Sigmoid colon (tissue), 7 donors: ENCODE measurements around the gene PAK1. TPM values are rescaled to one million over a fixed set of nuclear protein-coding genes. Genes with fewer than 3 reads are reported as not detected.

ENCODE experiments used
- DNase-seq: peaks from one replicate; pipeline ENCODE4 v3.0.0-alpha.2; 2019
- H3K27ac ChIP-seq, 4 donors: fragments of 200-600 bp; sonication (generic); one replicate each; pipeline ENCODE4 v1.5.1; 2016 to 2019; ENCODE audit warnings: mild to moderate bottlenecking in 1 of 4
- H3K27me3 ChIP-seq, 3 donors: fragments of 200-600 bp; sonication (generic); one replicate each; pipeline ENCODE4 v1.5.1; 2019; ENCODE audit warnings: mild to moderate bottlenecking in 1 of 3
- H3K36me3 ChIP-seq, 4 donors: fragments of 200-600 bp; sonication (generic); one replicate each; pipeline ENCODE4 v1.5.1; 2016 to 2019
- H3K4me1 ChIP-seq, 4 donors: fragments of 200-600 bp; sonication (generic); one replicate each; pipeline ENCODE4 v1.5.1; 2017 to 2019
- H3K4me3 ChIP-seq, 4 donors: fragments of 200-600 bp; sonication (generic); one replicate each; pipeline ENCODE4 v1.5.1; 2017 to 2019; ENCODE audit warnings: mild to moderate bottlenecking in 2 of 4, moderate library complexity in 1 of 4
- H3K9me3 ChIP-seq, 4 donors: fragments of 200-600 bp in 3 of 4; sonication (generic) in 3 of 4; one replicate each; pipeline versions ENCODE4 v1.5.1 to v1.6.1; 2013 to 2019
- CTCF ChIP-seq, 4 experiments: fragments of 450-650 bp in 3 of 4; fragments of 200-600 bp in 1 of 4; IDR thresholded peaks; one replicate each; pipeline ENCODE4 v1.5.1; 2016 to 2019; ENCODE audit warnings: antibody characterized with exemption in 4 of 4, mild to moderate bottlenecking in 3 of 4, moderate library complexity in 2 of 4
- EP300 ChIP-seq, 4 donors: sonication (generic); formaldehyde crosslinking; IDR thresholded peaks; one replicate each; pipeline ENCODE4 v1.6.1; 2017; ENCODE audit warnings: antibody characterized with exemption in 4 of 4
- POLR2A ChIP-seq, 2 donors: fragments of 450-650 bp; IDR thresholded peaks; one replicate each; pipeline ENCODE4 v1.6.1; 2016; ENCODE audit warnings: antibody characterized with exemption in 2 of 2, mild to moderate bottlenecking in 2 of 2, moderate library complexity in 2 of 2
- POLR2AphosphoS5 ChIP-seq, 4 donors: sonication (generic); formaldehyde crosslinking; IDR thresholded peaks; one replicate each; pipeline ENCODE4 v1.6.1; 2017; ENCODE audit warnings: antibody characterized with exemption in 4 of 4
- WGBS, 2 donors: extraction: QIAGEN DNeasy Blood & Tissue Kit; methylation state at CpG; one replicate each; pipeline ENCODE4 v1.1.7; 2013; 5-methylcytosine and 5-hydroxymethylcytosine counted together
- intact Hi-C: fragments of 100-400 bp; cut with DNase I; formaldehyde crosslinking; loops from one replicate; pipeline ENCODE4 v1.15.1; 2023
- polyA plus RNA-seq, 3 donors: library from polyadenylated mRNA; stranded (reverse); fragments of 200-250 nt; gene quantifications; one replicate each; pipeline ENCODE4 v1.2.3, GENCODE V29; 2013
- total RNA-seq, 4 donors: library from RNA; depleted of rRNA; stranded (reverse); fragments of >200 nt; gene quantifications; one replicate each; pipeline ENCODE4 v1.1.0, GENCODE V29; 2016
- donor health status: healthy with polysubstance abuse.
- donor health status: Bipolar disorder and iron deficiency.
- donor health status: healthy.

The PAK1 gene
- 10 to 100 TPM; 24.6 to 43.5 (median 31.0) TPM for total RNA-seq
- polyA plus RNA-seq = 10 to 100 TPM; 37.7 to 79.3 (median 57.7) TPM

DNA sequence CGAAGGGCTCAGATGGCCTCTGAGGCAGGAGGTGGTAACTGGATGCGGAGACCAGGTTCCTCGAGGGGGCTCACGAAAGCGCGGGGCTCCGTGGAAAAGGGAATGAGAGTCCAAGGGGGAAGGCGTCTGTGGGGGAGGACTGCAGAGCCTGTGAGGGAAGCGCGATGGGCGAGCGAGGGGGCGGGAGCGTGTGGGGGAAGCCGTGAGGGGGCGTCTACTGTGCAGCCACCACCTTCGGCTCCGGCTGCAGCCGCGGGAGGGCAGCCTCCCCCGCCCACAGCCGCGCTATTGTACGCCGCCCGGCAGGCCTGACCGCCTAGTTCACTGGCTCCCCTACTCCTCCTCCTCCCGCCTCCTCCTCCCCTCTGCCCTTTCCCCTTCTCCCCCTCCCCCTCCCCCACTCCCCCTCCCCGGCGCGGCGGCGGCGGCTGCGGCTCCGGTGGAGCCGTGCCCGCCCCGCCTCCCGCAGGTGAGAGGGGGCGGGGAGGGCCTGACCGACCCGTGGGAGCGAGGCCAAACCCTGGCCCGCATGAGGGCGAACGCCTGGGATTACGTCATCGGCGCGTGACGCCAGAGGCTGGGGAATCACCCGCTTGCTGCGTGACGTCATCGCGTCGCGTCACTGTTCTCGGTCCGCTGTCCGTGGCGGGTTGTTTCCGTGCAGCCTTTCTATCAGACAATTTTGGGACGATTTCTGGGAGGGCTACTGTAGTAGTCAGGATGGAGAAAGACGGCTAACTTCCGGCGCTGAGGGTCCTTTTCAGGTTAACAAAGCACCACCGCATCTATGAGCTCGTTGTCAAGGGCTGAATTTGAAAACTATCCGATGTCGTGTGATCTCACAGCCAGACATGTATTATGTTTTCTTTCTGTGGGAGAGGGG is at the start of gene PAK1:
Gene PAK1 (minus strand): TSS at position 294 of the 883 bp plus-strand sequence. CDS start 81,574 bp downstream, outside the sequence.
- Histone ChIP-seq H3K4me3 (peak within 1 kb of the TSS; percentile 42 to 81 (median 66)), H3K27ac (peak within 1 kb of the TSS; percentile 46 to 78 (median 62)), H3K4me1 (peaks cover 0 to 17% (median 9%) of the 10 kb centered on the region in 4 donors), H3K36me3 (no peaks in the 10 kb centered on the region), H3K27me3 (no peaks in the 10 kb centered on the region), H3K9me3 (no peaks in the 10 kb centered on the region)
- intact Hi-C loops = loop anchor here (2.0 to 10.0 kb wide), 2 partner anchors 63 to 409 kb away; partner anchors contain the start of gene CAPN5
- TF ChIP-seq POLR2AphosphoS5 (IDR thresholded peaks at IDR 0.05) = peak; percentile 5 to 32 (median 16)
- TF ChIP-seq CTCF (IDR thresholded peaks at IDR 0.05) = no peak
- TF ChIP-seq POLR2A (IDR thresholded peaks at IDR 0.05) = no peak
- peak in 1 of 4 donors; percentile 15 for TF ChIP-seq EP300 (IDR thresholded peaks at IDR 0.05)
- 1% methylated on average over 72 of the region's 72 CpGs for WGBS, 2 donors
- DNase-seq = peak; percentile 93

GRCh38 chr11:77522215-77522614 is 48.3 kb upstream of the PAK1 start:
- TF ChIP-seq POLR2AphosphoS5 (IDR thresholded peaks at IDR 0.05) (no peak), POLR2A (IDR thresholded peaks at IDR 0.05) (no peak), CTCF (IDR thresholded peaks at IDR 0.05) (no peak), EP300 (IDR thresholded peaks at IDR 0.05) (no peak)
- no peaks in the 10 kb centered on the region for H3K36me3 ChIP-seq
- no peak overlapping the region for H3K27ac ChIP-seq
- no peak overlapping the region for H3K4me3 ChIP-seq
- DNase-seq = no peak
- H3K4me1 ChIP-seq = no peaks in the 10 kb centered on the region
- no peaks in the 10 kb centered on the region for H3K27me3 ChIP-seq
- H3K9me3 ChIP-seq = no peaks in the 10 kb centered on the region
- intact Hi-C loops = no loop called here

- Histone ChIP-seq H3K27ac (no peak overlapping the region), H3K4me1 (no peaks in the 10 kb centered on the region), H3K27me3 (no peaks in the 10 kb centered on the region), H3K9me3 (no peaks in the 10 kb centered on the region), H3K4me3 (no peak overlapping the region), H3K36me3 (no peaks in the 10 kb centered on the region)
- intact Hi-C loops = no loop called here
- no peak for TF ChIP-seq POLR2AphosphoS5 (IDR thresholded peaks at IDR 0.05)
- no peak for TF ChIP-seq POLR2A (IDR thresholded peaks at IDR 0.05)
- no peak for TF ChIP-seq CTCF (IDR thresholded peaks at IDR 0.05)
- TF ChIP-seq EP300 (IDR thresholded peaks at IDR 0.05) = no peak
- no peak for DNase-seq
- WGBS, 2 donors = 88 to 95% methylated on average over 3 of the region's 3 CpGs
Observed at GRCh38 chr11:77519847-77520246, 46.0 kb upstream of the PAK1 start.

- 82 to 89% methylated on average over 2 of the region's 2 CpGs for whole genome bisulfite sequencing, 2 donors
- H3K27me3 ChIP-seq = no peaks in the 10 kb centered on the region
- H3K27ac ChIP-seq = no peak overlapping the region
- no peak for DNase-seq
- intact Hi-C loops = no loop called here
- no peaks in the 10 kb centered on the region for H3K9me3 ChIP-seq
- H3K4me1 ChIP-seq = no peaks in the 10 kb centered on the region
- H3K4me3 ChIP-seq = no peak overlapping the region
- H3K36me3 ChIP-seq = no peaks in the 10 kb centered on the region
- TF ChIP-seq POLR2A (IDR thresholded peaks at IDR 0.05) (no peak), EP300 (IDR thresholded peaks at IDR 0.05) (no peak), CTCF (IDR thresholded peaks at IDR 0.05) (no peak), POLR2AphosphoS5 (IDR thresholded peaks at IDR 0.05) (no peak)
Observed at GRCh38 chr11:77518471-77518870, 44.6 kb upstream of the PAK1 start.
